ENCODE results near the gene CLIP2.
"Not testable (repeated sequence)": the region's sequence is repeated elsewhere in the genome, so short reads cannot be mapped to it uniquely, and the experiment has no call there.

The CLIP2 gene

GRCh38 chr7:74300926-74301325 is 11.7 kb downstream of the CLIP2 start:
- DNase-seq = no peak

- DNase-seq = no peak
These were observed 13.6 kb downstream of the CLIP2 start for GRCh38 chr7:74302745-74303221.

GRCh38 chr7:74304550-74304949 is 15.3 kb downstream of the CLIP2 start:
- DNase-seq = no peak

DNA sequence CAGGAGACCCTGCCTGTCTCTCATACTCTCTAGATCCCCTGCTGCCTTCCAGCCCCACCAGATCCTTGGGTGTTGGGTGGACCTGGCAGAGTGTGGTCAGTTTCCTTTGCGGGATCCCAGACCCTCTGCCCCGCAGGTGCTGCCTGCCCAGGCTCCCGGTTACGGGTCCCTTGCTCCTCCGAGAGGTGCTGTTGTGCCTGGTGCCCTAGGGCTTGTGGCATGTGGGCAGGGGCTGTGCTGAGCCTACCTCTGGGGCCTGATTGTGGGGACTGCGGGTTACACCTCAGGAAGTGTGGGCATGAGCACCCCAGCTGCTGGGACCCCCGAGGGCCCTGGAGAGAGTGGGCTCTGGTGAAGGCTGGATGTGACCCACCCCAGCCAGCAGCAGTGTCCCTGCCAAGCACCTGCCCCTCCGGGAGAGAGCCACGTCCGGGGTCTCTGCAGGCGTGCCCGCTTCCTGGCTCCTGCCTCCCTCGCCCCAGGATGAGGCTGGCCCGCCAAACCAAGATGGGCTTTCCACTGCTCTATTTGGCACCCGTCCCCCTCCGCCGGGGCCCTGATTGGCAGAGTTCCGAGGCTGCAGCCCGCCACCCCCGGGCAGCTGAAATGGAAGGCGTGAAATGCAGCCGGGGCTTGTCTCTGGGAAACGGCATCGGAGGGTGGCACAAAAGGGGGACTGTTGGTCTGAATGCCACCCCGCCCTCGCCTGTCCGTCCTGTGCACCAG is 17.0 kb downstream of the CLIP2 start:
- DNase-seq = no peak

DNA sequence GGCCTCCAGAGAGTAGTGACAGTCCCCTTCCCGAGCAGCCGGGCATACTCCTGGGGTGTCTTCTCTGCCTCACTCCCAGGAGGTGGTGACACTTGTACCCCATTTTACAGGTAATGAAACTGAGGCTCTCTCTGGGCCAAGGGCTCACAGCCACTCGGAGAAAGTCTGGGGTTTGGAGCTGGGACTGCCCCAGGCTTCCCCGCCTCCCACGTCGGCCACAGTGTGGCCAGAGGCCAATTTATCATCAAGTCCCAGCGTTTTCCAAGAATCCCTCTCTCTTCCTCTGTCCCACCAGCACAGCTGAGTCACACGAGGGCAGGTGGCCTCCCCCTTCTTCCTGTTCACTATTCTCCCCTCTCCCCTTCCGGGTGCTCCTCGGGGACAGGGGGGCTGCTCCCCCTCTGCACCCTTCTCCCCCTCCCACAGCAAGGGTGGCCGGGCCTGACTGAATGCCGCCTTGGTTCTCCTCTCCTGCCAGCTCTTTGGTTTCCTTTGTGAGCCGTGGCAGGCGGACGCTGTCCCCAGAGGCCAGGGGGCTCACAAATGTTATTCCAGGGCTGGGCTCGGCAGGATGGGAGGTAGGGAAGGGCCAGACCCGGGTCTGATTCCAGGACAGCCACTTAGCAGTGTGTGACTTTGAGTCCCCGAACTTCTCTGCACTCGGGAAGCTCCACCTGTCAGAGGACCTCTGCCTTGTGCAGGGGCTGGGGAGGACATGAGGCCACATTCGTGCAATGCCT is 17.7 kb downstream of the CLIP2 start:
- DNase-seq = no peak

GRCh38 chr7:74307738-74308505 is 18.7 kb downstream of the CLIP2 start:
- DNase-seq = no peak

DNA sequence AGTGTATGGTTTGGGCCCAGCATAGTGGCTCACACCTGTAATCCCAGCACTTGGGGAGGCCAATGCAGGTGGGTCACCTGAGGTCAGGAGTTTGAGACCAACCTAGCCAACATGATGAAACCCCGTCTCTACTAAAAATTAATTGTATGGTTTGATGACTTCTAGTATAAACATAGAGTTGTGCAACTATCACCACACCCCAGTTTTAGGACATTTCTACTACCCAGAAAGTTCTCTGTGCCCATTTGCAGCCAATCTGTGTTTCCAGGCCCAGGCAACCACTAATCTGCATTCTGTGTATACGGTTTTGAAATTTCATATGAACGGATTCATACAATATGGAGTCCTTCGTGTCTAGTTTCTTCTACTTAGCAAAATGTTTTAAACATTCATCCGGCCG is 20.0 kb downstream of the CLIP2 start:
- no peak for DNase-seq

DNA sequence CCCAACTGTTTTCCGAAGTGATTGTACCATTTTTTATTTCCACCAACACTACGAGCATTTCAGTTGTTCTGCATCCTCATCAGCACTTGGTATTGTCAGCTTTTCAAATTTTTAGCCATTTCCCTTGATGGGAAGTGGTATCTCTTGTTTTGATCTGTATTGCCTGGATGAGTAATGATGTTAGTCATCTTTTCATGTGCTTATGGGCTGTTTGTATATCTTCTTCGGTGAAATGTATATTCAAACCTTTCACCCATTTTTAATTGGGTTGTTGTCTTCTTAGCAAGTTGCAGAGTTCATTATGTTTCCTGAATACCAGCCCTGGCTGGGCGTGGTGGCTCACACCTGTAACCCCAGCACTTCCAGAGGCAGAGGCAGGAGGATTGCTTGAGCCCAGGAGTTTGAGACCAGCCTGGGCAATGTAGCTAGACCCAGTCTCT is 22.1 kb downstream of the CLIP2 start:
- DNase-seq = no peak

GRCh38 chr7:74312418-74313028 is 23.3 kb downstream of the CLIP2 start:
- no peak for DNase-seq

DNA sequence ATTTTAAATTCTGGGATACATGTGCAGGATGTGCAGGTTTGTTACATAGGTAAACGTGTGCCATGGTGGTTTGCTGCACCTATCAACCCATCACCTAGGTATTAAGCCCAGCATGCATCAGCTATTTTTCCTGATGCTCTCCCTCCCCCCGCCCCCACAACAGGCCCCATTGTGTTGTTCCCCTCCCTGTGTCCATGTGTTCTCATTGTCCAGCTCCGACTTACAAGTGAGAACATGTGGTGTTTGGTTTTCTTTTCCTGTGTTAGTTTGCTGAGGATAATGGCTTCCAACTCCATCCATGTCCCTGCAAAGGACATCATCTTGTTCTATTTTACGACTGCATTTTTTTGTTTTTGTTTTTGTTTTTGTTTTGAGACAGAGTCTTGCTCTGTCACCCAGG is 26.7 kb downstream of the CLIP2 start:
- not testable (repeated sequence) for DNase-seq

DNA sequence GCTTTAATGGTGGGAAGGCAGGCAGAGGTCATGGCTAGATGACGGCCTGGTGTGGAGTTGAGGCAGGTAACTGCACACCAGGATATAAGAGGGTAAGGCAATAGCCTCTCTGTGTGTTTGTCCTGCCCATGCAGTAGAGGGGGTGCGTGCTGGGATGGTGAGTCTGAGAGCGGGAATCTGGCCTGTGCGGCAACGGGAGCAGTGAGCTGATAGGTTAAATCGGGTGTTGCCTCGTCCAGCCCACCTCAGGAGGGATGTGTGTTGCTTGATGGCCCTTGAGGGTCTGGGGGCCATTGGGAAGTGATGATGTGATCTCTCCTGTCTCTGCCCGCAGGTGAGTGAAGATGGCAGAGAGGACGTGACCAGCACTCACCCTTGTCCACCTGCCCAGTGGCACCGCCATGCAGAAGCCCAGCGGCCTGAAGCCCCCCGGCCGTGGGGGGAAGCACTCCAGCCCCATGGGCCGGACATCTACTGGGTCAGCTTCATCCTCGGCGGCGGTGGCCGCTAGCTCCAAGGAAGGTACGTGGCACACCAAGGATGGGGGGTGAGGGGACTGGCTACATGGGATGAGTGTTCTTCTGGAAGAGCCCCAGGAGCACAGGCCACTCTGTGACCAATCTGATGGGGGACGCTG is 28.1 kb downstream of the CLIP2 start:
- no peak for DNase-seq

GRCh38 chr7:74318043-74318442 is 28.8 kb downstream of the CLIP2 start:
- no peak for DNase-seq

DNA sequence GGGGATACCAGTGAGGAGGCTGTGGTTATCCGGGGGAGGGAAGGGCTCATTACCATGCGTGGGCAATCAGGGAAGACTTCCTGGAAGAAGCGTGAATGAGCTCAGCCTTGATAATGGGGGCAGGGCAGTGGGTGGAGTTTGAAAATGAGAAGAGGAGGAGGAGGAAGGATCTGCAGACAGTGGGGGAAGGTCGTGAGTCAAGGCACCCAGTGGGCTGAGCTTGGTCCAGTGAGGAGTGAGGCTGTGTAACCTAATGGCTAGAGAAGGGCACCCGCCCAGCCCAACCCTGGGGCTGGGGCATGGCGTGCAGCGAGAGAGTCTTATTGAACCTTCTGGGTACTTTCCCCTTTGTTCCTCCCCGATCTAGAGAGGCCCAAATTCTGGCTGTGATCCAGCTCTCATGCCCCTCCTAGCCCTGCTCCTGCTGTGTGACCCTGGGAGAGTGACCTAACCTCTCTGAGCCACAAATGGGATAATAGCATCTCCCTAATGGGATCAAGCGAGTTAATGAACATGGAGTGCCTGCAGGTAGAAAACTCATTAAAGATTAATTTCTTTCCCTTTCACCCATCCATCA is 31.5 kb downstream of the CLIP2 start:
- no peak for DNase-seq

GRCh38 chr7:74322892-74323291 is 33.7 kb downstream of the CLIP2 start:
- DNase-seq = not testable (repeated sequence)

GRCh38 chr7:74324531-74325209 is 35.5 kb downstream of the CLIP2 start:
- DNase-seq = no peak

- DNase-seq = no peak
These were observed 36.0 kb downstream of the CLIP2 start for GRCh38 chr7:74325210-74325565.

- DNase-seq = no peak
These were observed 40.0 kb downstream of the CLIP2 start for GRCh38 chr7:74329225-74329624.

- DNase-seq = no peak
These were observed 43.4 kb downstream of the CLIP2 start for GRCh38 chr7:74332373-74333176.

DNA sequence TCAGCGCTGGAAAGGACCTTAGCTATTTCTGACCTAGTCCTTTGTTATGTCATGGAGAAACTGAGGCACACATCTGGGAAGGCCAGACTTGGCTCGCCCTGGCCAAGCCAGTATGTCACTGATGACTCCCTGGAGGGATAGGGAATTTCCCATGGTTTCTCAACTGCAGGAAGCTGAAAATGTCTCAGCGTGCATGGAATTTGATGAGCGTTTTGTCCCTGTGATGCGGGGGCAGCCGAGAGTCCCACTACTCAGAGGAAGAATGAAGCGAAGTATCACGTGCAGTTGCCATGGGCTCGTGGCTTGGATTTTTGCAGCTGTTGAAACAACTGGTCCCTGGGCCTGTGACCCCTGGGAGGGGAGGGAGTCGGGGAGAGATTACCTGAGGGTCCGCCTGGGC is 44.8 kb downstream of the CLIP2 start:
- no peak for DNase-seq

DNA sequence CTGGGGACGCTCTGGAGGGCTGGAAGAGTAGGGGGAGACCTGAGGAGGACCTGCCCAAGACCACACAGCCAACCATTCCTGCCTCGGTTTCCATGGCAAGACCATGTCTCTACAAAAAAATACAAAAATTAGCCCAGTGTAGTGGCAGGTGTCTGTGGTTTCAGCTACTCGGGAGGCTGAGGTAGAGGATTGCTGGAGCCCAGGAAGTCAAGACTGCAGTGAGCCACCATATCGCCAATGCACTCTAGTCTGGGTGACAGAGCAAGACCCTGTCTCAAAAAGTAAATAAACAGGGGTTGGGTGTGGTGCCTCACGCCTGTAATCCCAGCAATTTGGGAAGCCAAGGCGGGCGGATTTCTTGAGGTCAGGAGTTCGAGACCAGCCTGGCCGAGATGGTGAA is 48.7 kb downstream of the CLIP2 start:
- DNase-seq = no peak

Data from NCI-H2107 (cell line).